ENCODE measurements around the gene GPM6B. TPM values are rescaled to one million over a fixed set of nuclear protein-coding genes. Genes with fewer than 3 reads are reported as not detected.
"Not testable (repeated sequence)": the region's sequence is repeated elsewhere in the genome, so short reads cannot be mapped to it uniquely, and the experiment has no call there.

Gene GPM6B
- total and polyA plus RNA-seq, 2 of the 4 experiments (the other 2 are of a cell fraction) = 4.2 to 5.9 TPM

DNA sequence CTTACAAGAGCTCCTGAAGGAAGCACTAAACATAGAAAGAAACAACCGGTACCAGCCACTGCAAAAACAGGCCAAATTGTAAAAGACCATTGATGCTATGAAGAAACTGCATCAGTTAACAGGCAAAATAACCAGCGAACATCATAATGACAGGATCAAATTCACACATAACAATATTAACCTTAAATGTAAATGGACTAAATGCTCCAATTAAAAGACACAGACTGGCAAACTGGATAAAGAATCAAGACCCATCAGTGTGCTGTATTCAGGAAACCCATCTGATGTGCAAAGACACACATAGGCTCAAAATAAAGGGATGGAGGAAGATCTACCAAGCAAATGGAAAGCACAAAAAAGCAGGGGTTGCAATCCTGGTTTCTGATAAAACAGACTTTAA, 90.3 kb downstream of the GPM6B start:
- H4K5ac ChIP-seq (ENCODE audit: low read depth, low read length); CTCF ChIA-PET; H3K14ac ChIP-seq (replicated peaks; ENCODE audit: low read depth, low read length); H4K8ac ChIP-seq (ENCODE audit: low read depth in 2 of 2, low read length in 2 of 2); intact Hi-C loops (cut with micrococcal nuclease); H4K91ac ChIP-seq (ENCODE audit: insufficient read depth, low read depth, low read length); H3K9ac ChIP-seq (ENCODE audit: low read depth, low read length); H3K4me2 ChIP-seq (ENCODE audit: low read depth, low read length); H3K27me3 ChIP-seq (ENCODE audit: control insufficient read depth, insufficient read depth, low read length); dilution Hi-C loops (cut with HindIII; ENCODE audit: low sequenced_read_pairs, unreplicated experiment); H3K27ac ChIP-seq (ENCODE audit: insufficient read depth, low read length); BruUV-seq (replicated peaks); H2BK120ac ChIP-seq (ENCODE audit: low read depth, low read length); H3K56ac ChIP-seq (ENCODE audit: extremely low read depth, insufficient read depth, low read length); ATAC-seq (ENCODE audit: low read depth); H3K23ac ChIP-seq (ENCODE audit: low read depth, low read length); H2BK5ac ChIP-seq (ENCODE audit: low read depth, low read length, poor library complexity, severe bottlenecking); H2AK9ac ChIP-seq (replicated peaks; ENCODE audit: low read depth, low read length, poor library complexity); H3K4me1 ChIP-seq (ENCODE audit: control insufficient read depth, insufficient read depth, low read length); H2BK15ac ChIP-seq (ENCODE audit: low read depth, low read length); H3K36me3 ChIP-seq (ENCODE audit: control insufficient read depth, insufficient read depth, low read length); H3K9me3 ChIP-seq (ENCODE audit: control insufficient read depth, insufficient read depth, low read length); H3K4ac ChIP-seq (ENCODE audit: low read depth, low read length); H2AK5ac ChIP-seq (ENCODE audit: low read depth, low read length); H3K18ac ChIP-seq (ENCODE audit: low read depth, low read length); H2BK20ac ChIP-seq (ENCODE audit: low read depth, low read length); POLR2A ChIA-PET (ENCODE audit: unreplicated experiment); H3K9me1 ChIP-seq (ENCODE audit: insufficient read depth, low read length); H3K4me3 ChIP-seq (ENCODE audit: insufficient read depth, low read depth, low read length); H2AFZ ChIP-seq (replicated peaks; ENCODE audit: low read length, poor library complexity); DNase-seq: not testable (repeated sequence)
- peaks cover 10 to 20% of the 10 kb centered on the region in 2 experiments; a peak in 3 of 4 replicates for H3K79me1 ChIP-seq (ENCODE audit: low read depth in 1 of 2, low read length in 2 of 2)
- WGBS, 2 experiments (ENCODE audit: extremely low coverage in 2 of 2, insufficient read length in 1 of 2) = no CpG with 5 or more reads among the region's 2 CpGs
- peaks cover 17% of the 10 kb centered on the region for H4K20me1 ChIP-seq (ENCODE audit: insufficient read depth, low read length)
- in situ Hi-C loops (cut with MboI; ENCODE audit: low sequenced_read_pairs) = loop anchor here (25.0 kb wide), 1 partner anchor 764 kb away; no protein-coding TSS in a partner anchor

DNA sequence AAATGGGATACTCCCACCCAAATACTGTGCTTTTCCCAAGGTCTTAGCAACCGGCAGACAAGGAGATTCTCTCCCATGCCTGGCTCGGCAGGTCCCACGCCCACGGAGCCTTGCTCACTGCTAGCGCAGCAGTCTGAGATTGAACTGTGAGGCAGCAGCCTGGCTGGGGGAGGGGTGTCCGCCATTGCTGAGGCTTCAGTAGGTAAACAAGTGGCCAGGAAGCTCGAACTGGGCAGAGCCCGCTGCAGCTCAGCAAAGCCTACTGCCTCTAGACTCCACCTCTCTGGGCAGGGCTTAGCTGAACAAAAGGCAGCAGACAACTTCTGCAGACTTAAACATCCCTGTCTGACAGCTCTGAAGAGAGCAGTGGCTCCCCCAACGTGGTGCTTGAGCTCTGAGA, 92.0 kb downstream of the GPM6B start:
- H2BK15ac ChIP-seq (ENCODE audit: low read depth, low read length); ATAC-seq (ENCODE audit: low read depth); H3K4me2 ChIP-seq (ENCODE audit: low read depth, low read length); POLR2A ChIA-PET (ENCODE audit: unreplicated experiment); H3K23ac ChIP-seq (ENCODE audit: low read depth, low read length); H2AFZ ChIP-seq (replicated peaks; ENCODE audit: low read length, poor library complexity); H3K9ac ChIP-seq (ENCODE audit: low read depth, low read length); H3K9me3 ChIP-seq (ENCODE audit: control insufficient read depth, insufficient read depth, low read length); H3K14ac ChIP-seq (replicated peaks; ENCODE audit: low read depth, low read length); H2BK20ac ChIP-seq (ENCODE audit: low read depth, low read length); intact Hi-C loops (cut with micrococcal nuclease); H2BK120ac ChIP-seq (ENCODE audit: low read depth, low read length); CTCF ChIA-PET; H4K91ac ChIP-seq (ENCODE audit: insufficient read depth, low read depth, low read length); H4K5ac ChIP-seq (ENCODE audit: low read depth, low read length); BruUV-seq (replicated peaks); DNase-seq; H4K8ac ChIP-seq (ENCODE audit: low read depth in 2 of 2, low read length in 2 of 2); H3K27me3 ChIP-seq (ENCODE audit: control insufficient read depth, insufficient read depth, low read length); H3K27ac ChIP-seq (ENCODE audit: insufficient read depth, low read length); H3K4ac ChIP-seq (ENCODE audit: low read depth, low read length); H3K36me3 ChIP-seq (ENCODE audit: control insufficient read depth, insufficient read depth, low read length); H2AK9ac ChIP-seq (replicated peaks; ENCODE audit: low read depth, low read length, poor library complexity); H2BK5ac ChIP-seq (ENCODE audit: low read depth, low read length, poor library complexity, severe bottlenecking); H2AK5ac ChIP-seq (ENCODE audit: low read depth, low read length); dilution Hi-C loops (cut with HindIII; ENCODE audit: low sequenced_read_pairs, unreplicated experiment); H3K18ac ChIP-seq (ENCODE audit: low read depth, low read length); H3K4me3 ChIP-seq (ENCODE audit: insufficient read depth, low read depth, low read length); H3K56ac ChIP-seq (ENCODE audit: extremely low read depth, insufficient read depth, low read length): not testable (repeated sequence)
- H4K20me1 ChIP-seq (ENCODE audit: insufficient read depth, low read length) = peaks cover 23% of the 10 kb centered on the region
- peaks cover 11% of the 10 kb centered on the region for H3K4me1 ChIP-seq (ENCODE audit: control insufficient read depth, insufficient read depth, low read length)
- H3K79me1 ChIP-seq (ENCODE audit: low read depth in 1 of 2, low read length in 2 of 2) = peaks cover 23 to 33% of the 10 kb centered on the region in 2 experiments
- in situ Hi-C loops (cut with MboI; ENCODE audit: low sequenced_read_pairs) = loop anchor here (25.0 kb wide), 1 partner anchor 763 kb away; no protein-coding TSS in a partner anchor
- H3K9me1 ChIP-seq (ENCODE audit: insufficient read depth, low read length) = peaks cover 10% of the 10 kb centered on the region
- WGBS, 2 experiments (ENCODE audit: extremely low coverage in 2 of 2, insufficient read length in 1 of 2) = 100% methylated on average over 1 of the region's 9 CpGs; no CpG with 5 or more reads in 1 of the 2 experiments

Data from IMR-90 (cell line).